GM23338 (cell line): ENCODE results near the gene SCAND1.

Source experiments
- EZH2 ChIP-seq: fragments of 200-600 bp; sonication (generic); IDR thresholded peaks from one replicate; pipeline ENCODE4 v1.8.0; 2017; ENCODE audit warnings: antibody characterized with exemption, mild to moderate bottlenecking, low read depth; ENCODE audit not compliant: unreplicated experiment
- EZH2phosphoT487 ChIP-seq: fragments of 200-600 bp; sonication (generic); IDR thresholded peaks from one replicate; pipeline ENCODE4 v1.8.1; 2018; ENCODE audit warnings: antibody characterized with exemption; ENCODE audit not compliant: unreplicated experiment

DNA sequence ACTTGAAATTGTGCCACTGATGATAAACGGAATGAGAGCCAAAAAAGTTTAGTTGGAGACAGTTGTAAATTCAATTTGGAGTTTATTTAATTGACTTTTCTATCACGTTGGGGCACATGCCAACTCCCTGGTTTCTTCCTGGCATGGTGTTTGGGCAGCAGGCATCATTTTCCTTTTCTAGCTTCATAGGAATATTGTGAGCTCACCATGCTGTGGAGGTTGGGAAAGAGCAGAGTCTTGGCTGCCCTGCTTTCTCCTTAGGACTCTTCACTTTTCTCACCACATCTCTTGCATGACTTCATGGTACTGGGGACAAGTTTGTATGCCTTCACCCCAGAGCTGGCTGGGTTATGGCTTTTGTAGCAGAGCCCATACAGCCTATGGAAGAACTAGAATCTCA lies 6.4 kb downstream of the SCAND1 start:
- TF ChIP-seq EZH2phosphoT487 = no peak
- no peak for TF ChIP-seq EZH2
